Ishikawa (cell line): ENCODE results near the gene MNT.

ENCODE experiments used
- CEBPB ChIP-seq: IDR thresholded peaks from 2 replicates; pipeline ENCODE4 v1.6.1; 2012
- CREB1 ChIP-seq: IDR thresholded peaks from 2 replicates; pipeline ENCODE4 v1.6.1; 2012; ENCODE audit warnings: low read depth
- EP300 ChIP-seq: IDR thresholded peaks from 2 replicates; pipeline ENCODE4 v1.6.1; 2012; ENCODE audit warnings: borderline replicate concordance
- FOXM1 ChIP-seq: IDR thresholded peaks from 2 replicates; pipeline ENCODE4 v1.6.1; 2012; ENCODE audit warnings: low read depth, borderline replicate concordance
- MAX ChIP-seq: IDR thresholded peaks from 2 replicates; pipeline ENCODE4 v1.6.1; 2012
- NFIC ChIP-seq: IDR thresholded peaks from 2 replicates; pipeline ENCODE4 v1.6.1; 2012
- RAD21 ChIP-seq: IDR thresholded peaks from 2 replicates; pipeline ENCODE4 v1.6.1; 2012; ENCODE audit warnings: low read depth
- REST ChIP-seq: IDR thresholded peaks from 2 replicates; pipeline ENCODE4 v1.6.1; 2012; ENCODE audit warnings: low read depth, mild to moderate bottlenecking
- TEAD4 ChIP-seq: IDR thresholded peaks from 2 replicates; pipeline ENCODE4 v1.6.1; 2012
- YY1 ChIP-seq: IDR thresholded peaks from 2 replicates; pipeline ENCODE4 v1.6.1; 2012; ENCODE audit warnings: low read depth
- ZBTB7A ChIP-seq: IDR thresholded peaks from 2 replicates; pipeline ENCODE4 v1.6.1; 2012; ENCODE audit warnings: low read depth

Gene MNT

GRCh38 chr17:2335726-2336214 is 65.1 kb downstream of the MNT start:
- TF ChIP-seq RAD21 (no peak), TEAD4 (no peak), EP300 (no peak), NFIC (no peak), CEBPB (no peak), ZBTB7A (no peak), FOXM1 (no peak), YY1 (no peak), CREB1 (no peak), MAX (no peak), REST (no peak)
